Hematopoietic multipotent progenitor cell treated with erythropoietin and hydrocortisone succinate and interleukin-3 and kit ligand, for 6 days (in vitro differentiated cells): Measurements from ENCODE around the gene ATP10A.
A peak's percentile ranks its signal among the peaks of the same experiment; 100 is the strongest.

Experiments
- DNase-seq: peaks from one replicate; pipeline ENCODE4 v3.0.0-alpha.2; 2015

The ATP10A gene

GRCh38 chr15:25812845-25813244, 50.3 kb downstream of the ATP10A start:
- no peak for DNase-seq

- DNase-seq = no peak
Measured at GRCh38 chr15:25812073-25812472, 51.1 kb downstream of the ATP10A start.

- DNase-seq = no peak
Measured at GRCh38 chr15:25811481-25811906, 51.6 kb downstream of the ATP10A start.

- no peak for DNase-seq
Measured at GRCh38 chr15:25810631-25811091, 52.5 kb downstream of the ATP10A start.

GRCh38 chr15:25810154-25810553, 53.0 kb downstream of the ATP10A start:
- no peak for DNase-seq

GRCh38 chr15:25807063-25807462, 56.1 kb downstream of the ATP10A start:
- DNase-seq = no peak

GRCh38 chr15:25805031-25805430, 58.1 kb downstream of the ATP10A start:
- DNase-seq = no peak

GRCh38 chr15:25804451-25804850, 58.7 kb downstream of the ATP10A start:
- DNase-seq = no peak

GRCh38 chr15:25803541-25803940, 59.6 kb downstream of the ATP10A start:
- DNase-seq = no peak

GRCh38 chr15:25803036-25803435, 60.1 kb downstream of the ATP10A start:
- no peak for DNase-seq

- no peak for DNase-seq
Measured at GRCh38 chr15:25802285-25802830, 60.8 kb downstream of the ATP10A start.

- DNase-seq = no peak
Measured at GRCh38 chr15:25801586-25802284, 61.4 kb downstream of the ATP10A start.

GRCh38 chr15:25800761-25801515, 62.2 kb downstream of the ATP10A start:
- DNase-seq = no peak

GRCh38 chr15:25799906-25800700, 63.0 kb downstream of the ATP10A start:
- no peak for DNase-seq

- DNase-seq = no peak
Measured at GRCh38 chr15:25797936-25798901, 64.9 kb downstream of the ATP10A start.

GRCh38 chr15:25797511-25797935, 65.6 kb downstream of the ATP10A start:
- DNase-seq = no peak

GRCh38 chr15:25797035-25797434, 66.1 kb downstream of the ATP10A start:
- DNase-seq = no peak

GRCh38 chr15:25796395-25796794, 66.7 kb downstream of the ATP10A start:
- DNase-seq = no peak

GRCh38 chr15:25795712-25796111, 67.4 kb downstream of the ATP10A start:
- no peak for DNase-seq

GRCh38 chr15:25795061-25795460, 68.1 kb downstream of the ATP10A start:
- no peak for DNase-seq

GRCh38 chr15:25793354-25794050, 69.6 kb downstream of the ATP10A start:
- peak; percentile 38 for DNase-seq
